Activated T-cell treated with anti-CD3 and anti-CD28 coated beads, Interleukin-2, amount 50 U/mL, for 72 hours (primary cell): ENCODE measurements around the gene MGRN1. TPM values are rescaled to one million over a fixed set of nuclear protein-coding genes. Genes with fewer than 3 reads are reported as not detected.
"Not testable (repeated sequence)": the region's sequence is repeated elsewhere in the genome, so short reads cannot be mapped to it uniquely, and the experiment has no call there.

Source experiments
- ATAC-seq, 2 donors: fragments of 150-1000 bp; cut with Tn5 transposase; replicated peaks in 1 of 2; 2 replicates each; pipeline ENCODE4 v1.10.0; 2021; ENCODE audit warnings: moderate library complexity in 2 of 2, mild to moderate bottlenecking in 1 of 2
- DNase-seq, 2 donors: peaks; one replicate each; pipeline ENCODE4 v3.0.0; 2021 to 2022; ENCODE audit warnings: mixed read lengths in 1 of 2
- H3K27ac Mint-ChIP-seq: one replicate; pipeline ENCODE4 v1.8.0; 2022; ENCODE audit warnings: mild to moderate bottlenecking, moderate library complexity, mixed read lengths
- H3K27me3 Mint-ChIP-seq: one replicate; pipeline ENCODE4 v1.8.0; 2022; ENCODE audit warnings: low read depth, mixed read lengths
- H3K36me3 Mint-ChIP-seq, 2 donors: one replicate each; pipeline ENCODE4 v1.8.0; 2022; ENCODE audit warnings: mixed read lengths in 2 of 2, mild to moderate bottlenecking in 1 of 2; ENCODE audit not compliant: insufficient read depth in 2 of 2
- H3K4me1 Mint-ChIP-seq: one replicate; pipeline ENCODE4 v1.8.0; 2022; ENCODE audit warnings: low read depth, mixed read lengths
- H3K4me3 Mint-ChIP-seq, 2 donors: one replicate each; pipeline ENCODE4 v1.8.0; 2022; ENCODE audit warnings: mild to moderate bottlenecking in 2 of 2, mixed read lengths in 2 of 2, moderate library complexity in 2 of 2
- H3K9me3 Mint-ChIP-seq, 2 donors: one replicate each; pipeline ENCODE4 v1.8.0; 2022; ENCODE audit warnings: mixed read lengths in 2 of 2
- total RNA-seq, 2 donors: library from RNA; stranded (reverse); gene quantifications; one replicate each; pipeline ENCODE4 v1.2.3, GENCODE V29; 2022

Gene MGRN1
- total RNA-seq, 2 donors from 2014 or later, result 107 to 116 TPM

- Mint-ChIP-seq H3K36me3 (peaks cover 0 to 5% of the 10 kb centered on the region in 2 donors), H3K4me1 (peaks cover 30% of the 10 kb centered on the region), H3K4me3 (no peak overlapping the region), H3K27ac (peak overlapping the region; percentile 62), H3K27me3 (no peaks in the 10 kb centered on the region), H3K9me3 (no peaks in the 10 kb centered on the region)
- peak in 1 of 2 donors; percentile 32 for ATAC-seq
- DNase-seq, result no peak
Observed at GRCh38 chr16:4640572-4641305, 16.1 kb downstream of the MGRN1 start.

- H3K27me3 Mint-ChIP-seq, result no peaks in the 10 kb centered on the region
- H3K4me1 Mint-ChIP-seq, result peaks cover 34% of the 10 kb centered on the region
- no peak overlapping the region for H3K4me3 Mint-ChIP-seq
- DNase-seq, result no peak
- no peak for ATAC-seq
- H3K9me3 Mint-ChIP-seq, result no peaks in the 10 kb centered on the region
- peaks cover 0 to 5% of the 10 kb centered on the region in 2 donors for H3K36me3 Mint-ChIP-seq
- peak overlapping the region; percentile 62 for H3K27ac Mint-ChIP-seq
Observed at GRCh38 chr16:4641306-4641687, 16.7 kb downstream of the MGRN1 start.

- DNase-seq, result no peak
- Mint-ChIP-seq H3K27me3 (no peaks in the 10 kb centered on the region), H3K4me3 (no peak overlapping the region), H3K9me3 (no peaks in the 10 kb centered on the region), H3K36me3 (peaks cover 0 to 5% of the 10 kb centered on the region in 2 donors), H3K4me1 (peaks cover 37% of the 10 kb centered on the region), H3K27ac (no peak overlapping the region)
- no peak for ATAC-seq
Observed at GRCh38 chr16:4641895-4642294, 17.3 kb downstream of the MGRN1 start.

GRCh38 chr16:4646773-4647643 is 22.4 kb downstream of the MGRN1 start:
- no peaks in the 10 kb centered on the region for H3K27me3 Mint-ChIP-seq
- no peaks in the 10 kb centered on the region for H3K9me3 Mint-ChIP-seq
- no peak overlapping the region for H3K4me3 Mint-ChIP-seq
- DNase-seq (no peak), ATAC-seq (no peak)
- peaks cover 2 to 17% of the 10 kb centered on the region in 2 donors for H3K36me3 Mint-ChIP-seq
- H3K4me1 Mint-ChIP-seq, result peaks cover 38% of the 10 kb centered on the region
- H3K27ac Mint-ChIP-seq, result no peak overlapping the region

GRCh38 chr16:4647644-4647980 is 23.0 kb downstream of the MGRN1 start:
- ATAC-seq (no peak), DNase-seq (no peak)
- H3K4me3 Mint-ChIP-seq, result no peak overlapping the region
- no peak overlapping the region for H3K27ac Mint-ChIP-seq
- H3K27me3 Mint-ChIP-seq, result no peaks in the 10 kb centered on the region
- peaks cover 38% of the 10 kb centered on the region for H3K4me1 Mint-ChIP-seq
- no peaks in the 10 kb centered on the region for H3K9me3 Mint-ChIP-seq
- H3K36me3 Mint-ChIP-seq, result peaks cover 2 to 17% of the 10 kb centered on the region in 2 donors

- H3K27ac Mint-ChIP-seq, result no peak overlapping the region
Observed at GRCh38 chr16:4648917-4649316, 24.3 kb downstream of the MGRN1 start.

GRCh38 chr16:4649744-4650442 is 25.3 kb downstream of the MGRN1 start:
- Mint-ChIP-seq H3K4me1 (peaks cover 38% of the 10 kb centered on the region), H3K4me3 (no peak overlapping the region), H3K27me3 (no peaks in the 10 kb centered on the region), H3K36me3 (peaks cover 2 to 19% of the 10 kb centered on the region in 2 donors), H3K27ac (no peak overlapping the region), H3K9me3 (no peaks in the 10 kb centered on the region)
- DNase-seq, result no peak
- ATAC-seq, result peak; percentile 19 to 38

More at GRCh38 chr16:4648917-4649316, 24.3 kb downstream of the MGRN1 start:
- ATAC-seq (no peak), DNase-seq (no peak)
- peaks cover 2 to 20% of the 10 kb centered on the region in 2 donors for H3K36me3 Mint-ChIP-seq
- no peak overlapping the region for H3K4me3 Mint-ChIP-seq
- no peaks in the 10 kb centered on the region for H3K9me3 Mint-ChIP-seq
- H3K4me1 Mint-ChIP-seq, result peaks cover 38% of the 10 kb centered on the region
- no peaks in the 10 kb centered on the region for H3K27me3 Mint-ChIP-seq

- peak; percentile 76 for ATAC-seq
- Mint-ChIP-seq H3K36me3 (peaks cover 2 to 15% of the 10 kb centered on the region in 2 donors), H3K4me1 (peaks cover 33% of the 10 kb centered on the region)
- peak; percentile 81 to 84 for DNase-seq
- H3K27ac Mint-ChIP-seq, H3K9me3 Mint-ChIP-seq, H3K4me3 Mint-ChIP-seq, H3K27me3 Mint-ChIP-seq: not testable (repeated sequence)
Observed at GRCh38 chr16:4650443-4651074, 25.9 kb downstream of the MGRN1 start.

GRCh38 chr16:4651827-4652226 is 27.2 kb downstream of the MGRN1 start:
- no peak overlapping the region for H3K27ac Mint-ChIP-seq
- DNase-seq (no peak), ATAC-seq (no peak)
- H3K4me1 Mint-ChIP-seq, result peaks cover 25% of the 10 kb centered on the region
- peaks cover 2 to 20% of the 10 kb centered on the region in 2 donors for H3K36me3 Mint-ChIP-seq
- H3K27me3 Mint-ChIP-seq, result no peaks in the 10 kb centered on the region
- no peak overlapping the region for H3K4me3 Mint-ChIP-seq
- no peaks in the 10 kb centered on the region for H3K9me3 Mint-ChIP-seq

- H3K27me3 Mint-ChIP-seq, result no peaks in the 10 kb centered on the region
- H3K4me3 Mint-ChIP-seq, result no peak overlapping the region
- H3K4me1 Mint-ChIP-seq, result peaks cover 18% of the 10 kb centered on the region
- H3K36me3 Mint-ChIP-seq, result peaks cover 2 to 19% of the 10 kb centered on the region in 2 donors
- ATAC-seq, result no peak
- H3K9me3 Mint-ChIP-seq, result no peaks in the 10 kb centered on the region
- H3K27ac Mint-ChIP-seq, result no peak overlapping the region
- no peak for DNase-seq
Observed at GRCh38 chr16:4652561-4652960, 27.9 kb downstream of the MGRN1 start.

GRCh38 chr16:4654011-4654963 is 29.7 kb downstream of the MGRN1 start:
- Mint-ChIP-seq H3K27me3 (no peaks in the 10 kb centered on the region), H3K4me1 (peaks cover 21% of the 10 kb centered on the region), H3K4me3 (no peak overlapping the region), H3K9me3 (no peaks in the 10 kb centered on the region), H3K36me3 (peaks cover 0 to 11% of the 10 kb centered on the region in 2 donors), H3K27ac (no peak overlapping the region)
- ATAC-seq (no peak), DNase-seq (no peak)
